ENCODE measurements around the gene SHMT1.
A peak's percentile ranks its signal among the peaks of the same experiment; 100 is the strongest.

SHMT1 gene

GRCh38 chr17:18319604-18320256 lies 43.6 kb downstream of the SHMT1 start:
- TF ChIP-seq CTCF (IDR thresholded peaks at IDR 0.05; ENCODE audit: low read depth, low read length) = peak; percentile 40
- H3K4me3 ChIP-seq (ENCODE audit: low read depth, low read length) = no peak overlapping the region

GRCh38 chr17:18318771-18319450 lies 44.4 kb downstream of the SHMT1 start:
- TF ChIP-seq CTCF (IDR thresholded peaks at IDR 0.05; ENCODE audit: low read depth, low read length) = no peak
- no peak overlapping the region for H3K4me3 ChIP-seq (ENCODE audit: low read depth, low read length)

GRCh38 chr17:18318117-18318516 lies 45.2 kb downstream of the SHMT1 start:
- H3K4me3 ChIP-seq (ENCODE audit: low read depth, low read length) = no peak overlapping the region

GRCh38 chr17:18315961-18316360 lies 47.4 kb downstream of the SHMT1 start:
- peak overlapping the region; percentile 78 for H3K4me3 ChIP-seq (ENCODE audit: low read depth, low read length)
- no peak for TF ChIP-seq CTCF (IDR thresholded peaks at IDR 0.05; ENCODE audit: low read depth, low read length)

More at GRCh38 chr17:18318117-18318516, 45.2 kb downstream of the SHMT1 start:
- no peak for TF ChIP-seq CTCF (IDR thresholded peaks at IDR 0.05; ENCODE audit: low read depth, low read length)

DNA sequence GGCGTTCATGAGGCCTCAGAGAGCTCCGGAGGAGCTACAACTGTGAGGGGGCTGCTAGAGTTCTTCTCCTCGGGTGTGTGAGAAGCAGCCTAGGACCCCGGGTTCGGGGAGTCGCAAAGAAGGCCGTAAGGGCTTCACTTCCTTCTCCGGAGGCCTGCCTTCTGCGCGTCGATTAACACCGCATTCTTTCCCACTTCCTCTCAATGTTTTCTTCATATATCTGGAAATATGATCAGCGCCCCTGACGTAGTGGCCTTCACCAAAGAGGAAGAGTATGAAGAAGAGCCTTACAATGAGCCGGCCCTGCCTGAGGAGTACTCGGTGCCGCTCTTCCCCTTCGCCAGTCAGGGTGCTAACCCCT lies 47.8 kb downstream of the SHMT1 start:
- peak overlapping the region; percentile 78 for H3K4me3 ChIP-seq (ENCODE audit: low read depth, low read length)
- TF ChIP-seq CTCF (IDR thresholded peaks at IDR 0.05; ENCODE audit: low read depth, low read length) = no peak

DNA sequence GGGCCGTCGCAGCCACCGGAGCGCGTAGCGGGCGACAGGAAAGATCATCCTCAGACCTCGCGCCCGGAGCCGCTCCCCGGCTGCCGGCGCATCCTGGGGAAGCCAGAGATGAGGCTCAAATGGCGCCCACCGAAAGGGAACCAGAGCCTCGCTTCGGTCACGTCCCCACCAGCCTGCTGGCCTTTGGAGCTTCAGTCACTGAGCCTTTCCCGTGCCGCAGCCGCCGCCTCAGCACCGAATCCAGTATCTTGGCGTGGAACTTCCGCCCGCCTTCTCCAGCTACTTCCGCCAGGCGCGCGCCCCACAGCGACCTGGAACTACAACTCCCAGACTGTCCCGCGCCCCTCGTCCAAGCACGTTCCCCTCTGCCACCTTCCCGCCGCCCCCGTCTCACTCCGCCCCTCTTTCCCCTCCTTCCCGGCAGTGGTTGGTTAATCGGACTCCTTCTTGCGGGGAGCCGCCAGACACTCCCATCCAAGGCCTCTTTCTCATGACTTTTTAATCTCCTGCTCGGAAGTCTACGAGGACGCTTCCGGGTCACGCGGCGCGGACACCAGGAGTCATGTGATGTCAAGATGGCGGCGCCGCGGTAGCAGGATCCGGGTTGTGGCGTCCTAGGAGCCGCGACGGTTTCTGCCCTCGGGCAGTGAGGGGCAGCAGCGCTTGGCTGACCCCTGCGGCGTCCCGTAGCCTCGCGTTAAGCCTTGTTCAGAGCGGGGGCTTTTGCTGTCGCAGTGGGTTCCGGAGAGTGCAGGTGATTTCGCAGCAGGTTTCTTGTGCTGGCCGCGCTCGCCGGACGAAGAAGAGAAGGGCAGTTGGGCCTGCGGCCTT lies 48.4 kb downstream of the SHMT1 start, which contains the start of the genes SMCR8 and TOP3A:
Gene SMCR8, plus strand, starts transcription at position 563 of the 831 bp plus-strand sequence. CDS start 497 bp downstream, outside the sequence.
Gene TOP3A, minus strand, starts transcription at position 264 of the 831 bp plus-strand sequence. Its CDS starts 216 bp downstream, at position 48.
- TF ChIP-seq CTCF (IDR thresholded peaks at IDR 0.05; ENCODE audit: low read depth, low read length) = no peak
- peak within 1 kb of the TSS; percentile 78 for H3K4me3 ChIP-seq (ENCODE audit: low read depth, low read length)
